Esophagus muscularis mucosa (tissue), 3 donors: Measurements from ENCODE around the gene LRCOL1.

Source experiments
- POLR2AphosphoS5 ChIP-seq, 2 donors: sonication (generic); formaldehyde crosslinking; IDR thresholded peaks; one replicate each; pipeline ENCODE4 v1.6.1; 2017; ENCODE audit warnings: antibody characterized with exemption in 2 of 2
- TF ChIP-seq, protein P1 (sequence below), 3 experiments: fragments of 200-600 bp in 2 of 3; fragments of 450-650 bp in 1 of 3; sonication (generic) in 2 of 3; IDR thresholded peaks; one replicate each; pipeline ENCODE4 v1.5.1; 2017 to 2019; ENCODE audit warnings: antibody characterized with exemption in 3 of 3, mild to moderate bottlenecking in 2 of 3, moderate library complexity in 1 of 3

DNA sequence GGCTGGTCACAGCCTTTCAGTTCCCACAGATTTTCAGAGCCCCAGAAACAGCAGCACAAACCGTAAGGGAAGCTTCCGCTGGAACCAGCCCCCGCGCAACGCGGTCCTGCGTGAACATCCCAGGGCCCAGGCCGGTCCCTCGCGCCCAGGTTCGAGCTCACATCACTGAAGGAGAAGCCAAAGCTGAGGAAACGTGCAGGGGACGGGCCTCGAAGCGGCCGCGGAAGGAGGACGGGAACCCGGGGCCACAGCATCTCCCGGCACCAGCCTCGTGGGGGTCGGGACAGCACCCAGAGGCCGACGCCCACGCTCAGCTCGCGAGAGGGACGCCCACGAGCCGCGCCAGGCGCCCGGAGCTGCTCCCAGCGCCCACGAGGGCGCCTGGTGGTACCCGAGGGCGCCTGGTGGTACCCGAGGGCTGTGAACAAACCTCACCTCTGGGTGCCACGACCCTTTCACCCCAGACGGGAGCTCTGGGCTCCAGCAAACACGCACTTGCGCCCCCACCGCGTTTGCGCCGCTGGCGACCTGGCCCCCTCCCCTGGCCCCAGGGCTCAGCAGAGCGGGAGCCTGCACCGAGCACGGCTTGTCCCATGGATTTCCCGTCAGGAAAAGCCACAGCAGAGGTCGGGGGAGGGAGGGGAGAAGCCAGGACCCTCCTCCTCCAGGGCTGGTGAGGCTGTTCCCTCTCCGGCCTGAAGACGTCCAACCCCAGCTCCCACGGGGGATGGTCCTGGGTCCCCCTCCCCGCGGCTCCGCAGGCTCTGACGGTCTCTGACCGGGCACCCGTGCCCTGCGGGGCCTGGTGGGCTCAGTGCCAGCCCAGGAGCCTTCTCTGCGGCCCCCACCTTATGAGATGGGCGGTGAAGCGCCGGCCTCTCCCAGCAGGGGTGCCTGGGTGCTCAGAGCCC lies 6.9 kb downstream of the LRCOL1 start:
- TF ChIP-seq, protein P1, sequence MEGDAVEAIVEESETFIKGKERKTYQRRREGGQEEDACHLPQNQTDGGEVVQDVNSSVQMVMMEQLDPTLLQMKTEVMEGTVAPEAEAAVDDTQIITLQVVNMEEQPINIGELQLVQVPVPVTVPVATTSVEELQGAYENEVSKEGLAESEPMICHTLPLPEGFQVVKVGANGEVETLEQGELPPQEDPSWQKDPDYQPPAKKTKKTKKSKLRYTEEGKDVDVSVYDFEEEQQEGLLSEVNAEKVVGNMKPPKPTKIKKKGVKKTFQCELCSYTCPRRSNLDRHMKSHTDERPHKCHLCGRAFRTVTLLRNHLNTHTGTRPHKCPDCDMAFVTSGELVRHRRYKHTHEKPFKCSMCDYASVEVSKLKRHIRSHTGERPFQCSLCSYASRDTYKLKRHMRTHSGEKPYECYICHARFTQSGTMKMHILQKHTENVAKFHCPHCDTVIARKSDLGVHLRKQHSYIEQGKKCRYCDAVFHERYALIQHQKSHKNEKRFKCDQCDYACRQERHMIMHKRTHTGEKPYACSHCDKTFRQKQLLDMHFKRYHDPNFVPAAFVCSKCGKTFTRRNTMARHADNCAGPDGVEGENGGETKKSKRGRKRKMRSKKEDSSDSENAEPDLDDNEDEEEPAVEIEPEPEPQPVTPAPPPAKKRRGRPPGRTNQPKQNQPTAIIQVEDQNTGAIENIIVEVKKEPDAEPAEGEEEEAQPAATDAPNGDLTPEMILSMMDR (IDR thresholded peaks at IDR 0.05), result no peak
- TF ChIP-seq POLR2AphosphoS5 (IDR thresholded peaks at IDR 0.05), result no peak
